Activated B cell treated with CpG ODN at 0.5 μM for 24 hours (primary cell): ENCODE data around the gene ITIH3. TPM values are rescaled to one million over a fixed set of nuclear protein-coding genes. Genes with fewer than 3 reads are reported as not detected.

Source experiments
- ATAC-seq: fragments of 200-7000 bp; cut with Tn5 transposase; one replicate; pipeline ENCODE4 v1.10.0; 2021; ENCODE audit warnings: low read depth, mild to moderate bottlenecking, moderate library complexity
- CTCF ChIA-PET: fragments of 350-600 bp; sonication (Branson Sonifier 250); formaldehyde crosslinking; loops from one replicate; lab custom pipeline; 2021; ENCODE audit warnings: antibody characterized with exemption; lab: Charles Lee
- POLR2A ChIA-PET: fragments of 350-600 bp; sonication (Branson Sonifier 250); formaldehyde crosslinking; loops from one replicate; lab custom pipeline; 2021; ENCODE audit warnings: antibody characterized with exemption; lab: Charles Lee
- DNase-seq: peaks from one replicate; pipeline ENCODE4 v3.0.0; 2022
- H3K27ac Mint-ChIP-seq: one replicate; pipeline ENCODE4 v1.8.0; 2020; ENCODE audit warnings: mixed read lengths
- H3K27me3 Mint-ChIP-seq: one replicate; pipeline ENCODE4 v1.8.0; 2021; ENCODE audit warnings: mixed read lengths
- H3K36me3 Mint-ChIP-seq: one replicate; pipeline ENCODE4 v1.8.0; 2021; ENCODE audit warnings: low read depth, mixed read lengths
- H3K4me1 Mint-ChIP-seq: one replicate; pipeline ENCODE4 v1.8.0; 2021; ENCODE audit warnings: mixed read lengths
- H3K4me3 Mint-ChIP-seq: one replicate; pipeline ENCODE4 v1.8.0; 2020; ENCODE audit warnings: mild to moderate bottlenecking, mixed read lengths
- H3K9me3 Mint-ChIP-seq: one replicate; pipeline ENCODE4 v1.8.0; 2020; ENCODE audit warnings: mixed read lengths
- CTCF ChIP-seq: fragments of 200-600 bp; IDR thresholded peaks from one replicate; pipeline ENCODE4 v1.8.0; 2022; ENCODE audit warnings: antibody characterized with exemption, mild to moderate bottlenecking
- intact Hi-C: fragments of 100-400 bp; cut with micrococcal nuclease; formaldehyde crosslinking; loops from one replicate; pipeline ENCODE4 v1.15.1; 2024
- total RNA-seq: library from RNA; stranded (reverse); gene quantifications from 2 replicates; pipeline ENCODE4 v1.2.3, GENCODE V29; 2022

ITIH3 gene
- not detected in 2 replicates for total RNA-seq

GRCh38 chr3:52794612-52795099 lies at the start of gene ITIH3:
TSS of gene ITIH3 (plus strand) at chr3:52794796. CDS start at chr3:52794804, 8 bp downstream.
- POLR2A ChIA-PET = no interaction called here
- Mint-ChIP-seq H3K4me3 (no peak within 1 kb of the TSS), H3K27ac (no peak within 1 kb of the TSS), H3K9me3 (no peaks in the 10 kb centered on the region), H3K36me3 (no peaks in the 10 kb centered on the region), H3K27me3 (no peaks in the 10 kb centered on the region), H3K4me1 (no peaks in the 10 kb centered on the region)
- ATAC-seq (no peak), DNase-seq (no peak)
- intact Hi-C loops = no loop called here
- TF ChIP-seq CTCF = no peak
- CTCF ChIA-PET = no interaction called here

- Mint-ChIP-seq H3K4me1 (no peaks in the 10 kb centered on the region), H3K36me3 (peaks cover 79% of the 10 kb centered on the region), H3K27ac (no peak overlapping the region), H3K27me3 (no peaks in the 10 kb centered on the region), H3K9me3 (no peaks in the 10 kb centered on the region), H3K4me3 (no peak overlapping the region)
- POLR2A ChIA-PET = no interaction called here
- intact Hi-C loops = no loop called here
- DNase-seq (no peak), ATAC-seq (no peak)
- CTCF ChIA-PET = no interaction called here
- no peak for TF ChIP-seq CTCF
Measured at GRCh38 chr3:52752045-52752660, 42.4 kb upstream of the ITIH3 start.

- Mint-ChIP-seq H3K27me3 (no peaks in the 10 kb centered on the region), H3K36me3 (peaks cover 80% of the 10 kb centered on the region), H3K4me1 (no peaks in the 10 kb centered on the region), H3K27ac (no peak overlapping the region), H3K4me3 (no peak overlapping the region), H3K9me3 (no peaks in the 10 kb centered on the region)
- ATAC-seq (no peak), DNase-seq (no peak)
- intact Hi-C loops = no loop called here
- TF ChIP-seq CTCF = no peak
- ChIA-PET CTCF (no interaction called here), POLR2A (no interaction called here)
Measured at GRCh38 chr3:52754373-52754772, 40.2 kb upstream of the ITIH3 start.

- Mint-ChIP-seq H3K4me1 (no peaks in the 10 kb centered on the region), H3K27me3 (no peaks in the 10 kb centered on the region), H3K9me3 (no peaks in the 10 kb centered on the region), H3K36me3 (peaks cover 78% of the 10 kb centered on the region), H3K4me3 (no peak overlapping the region), H3K27ac (no peak overlapping the region)
- DNase-seq = no peak
- POLR2A ChIA-PET = no interaction called here
- no peak for TF ChIP-seq CTCF
- intact Hi-C loops = no loop called here
- CTCF ChIA-PET = no interaction called here
- no peak for ATAC-seq
Measured at GRCh38 chr3:52756141-52756540, 38.5 kb upstream of the ITIH3 start.

- H3K4me3 Mint-ChIP-seq = no peak overlapping the region
- H3K27ac Mint-ChIP-seq = no peak overlapping the region
- H3K4me1 Mint-ChIP-seq = no peaks in the 10 kb centered on the region
- H3K36me3 Mint-ChIP-seq = peaks cover 80% of the 10 kb centered on the region
- ChIA-PET POLR2A (no interaction called here), CTCF (no interaction called here)
- no peaks in the 10 kb centered on the region for H3K27me3 Mint-ChIP-seq
- H3K9me3 Mint-ChIP-seq = no peaks in the 10 kb centered on the region
- intact Hi-C loops = no loop called here
- DNase-seq = no peak
- no peak for TF ChIP-seq CTCF
- ATAC-seq = no peak
Measured at GRCh38 chr3:52763466-52763865, 31.1 kb upstream of the ITIH3 start.
